OCI-LY7 (cell line): ENCODE measurements around the gene DNAI2. TPM values are rescaled to one million over a fixed set of nuclear protein-coding genes. Genes with fewer than 3 reads are reported as not detected.

Source experiments
- BruUV-seq: library from RNA; stranded (reverse); fragments of 400-500 nt; replicated peaks from 2 replicates; lab custom pipeline; 2021; lab: Mats Ljungman, UMichigan
- CTCF ChIA-PET: fragments of 300-600 bp; sonication (Branson Sonifier 250); formaldehyde crosslinking; loops from one replicate; lab custom pipeline; 2022; ENCODE audit warnings: antibody characterized with exemption; ENCODE audit not compliant: unreplicated experiment; lab: Charles Lee
- POLR2A ChIA-PET: fragments of 300-600 bp; sonication (Branson Sonifier 250); formaldehyde crosslinking; loops from one replicate; lab custom pipeline; 2022; ENCODE audit warnings: antibody characterized with exemption; lab: Charles Lee
- DNase-seq: peaks from one replicate; pipeline ENCODE4 v3.0.0-alpha.2; 2015; ENCODE audit warnings: low spot score
- H2AFZ ChIP-seq: fragments of 200-600 bp; sonication (generic), shearing (Covaris generic); 2 replicates; pipeline ENCODE4 v1.6.1; 2014; ENCODE audit warnings: mild to moderate bottlenecking, antibody characterized with exemption, low read length, moderate library complexity
- H3K27ac ChIP-seq: fragments of 200-600 bp; sonication (generic); 2 replicates; pipeline ENCODE4 v1.5.1; 2014; ENCODE audit warnings: mixed run types, low read depth, mild to moderate bottlenecking, moderate library complexity, low read length, inconsistent platforms; ENCODE audit not compliant: poor library complexity, severe bottlenecking
- H3K36me3 ChIP-seq: fragments of 200-600 bp; sonication (generic); 2 replicates; pipeline ENCODE4 v1.6.1; 2014; ENCODE audit warnings: mild to moderate bottlenecking, antibody characterized with exemption, low read length, moderate library complexity, mixed read lengths; ENCODE audit not compliant: insufficient read depth
- H3K4me1 ChIP-seq: fragments of 200-600 bp; sonication (generic); 2 replicates; pipeline ENCODE4 v1.5.1; 2014; ENCODE audit warnings: mild to moderate bottlenecking, low read length; ENCODE audit not compliant: insufficient read depth, poor library complexity, severe bottlenecking
- H3K4me2 ChIP-seq: fragments of 200-600 bp; sonication (generic); 2 replicates; pipeline ENCODE4 v1.6.1; 2014; ENCODE audit warnings: mild to moderate bottlenecking, low read length
- H3K4me3 ChIP-seq: fragments of 200-600 bp; sonication (generic); 2 replicates; pipeline ENCODE4 v1.5.1; 2014; ENCODE audit warnings: mild to moderate bottlenecking, low read depth, low read length; ENCODE audit not compliant: poor library complexity, severe bottlenecking
- H3K79me2 ChIP-seq: fragments of 200-600 bp; sonication (generic); 2 replicates; pipeline ENCODE4 v1.6.1; 2016; ENCODE audit warnings: low read depth, mild to moderate bottlenecking, low read length, moderate library complexity, mixed read lengths; ENCODE audit not compliant: insufficient read depth
- H3K9me2 ChIP-seq: fragments of 200-600 bp; sonication (generic); 2 replicates; pipeline ENCODE4 v1.6.1; 2016; ENCODE audit warnings: mild to moderate bottlenecking, low read length, mixed read lengths; ENCODE audit not compliant: insufficient read depth
- H3K9me3 ChIP-seq: fragments of 200-600 bp; sonication (generic); 2 replicates; pipeline ENCODE4 v1.6.1; 2014; ENCODE audit warnings: mild to moderate bottlenecking, mixed run types, low read length, mixed read lengths
- H4K20me1 ChIP-seq: fragments of 200-600 bp; sonication (generic); 2 replicates; pipeline ENCODE4 v1.6.1; 2014; ENCODE audit warnings: mild to moderate bottlenecking, antibody characterized with exemption, low read length, moderate library complexity, mixed read lengths; ENCODE audit not compliant: insufficient read depth
- CTCF ChIP-seq: fragments of 200-600 bp; sonication (generic); conservative IDR thresholded peaks from 2 replicates; pipeline ENCODE4 v1.5.1; 2014; ENCODE audit warnings: mild to moderate bottlenecking, antibody characterized with exemption, low read length, moderate library complexity, mixed read lengths
- EZH2phosphoT487 ChIP-seq: fragments of 200-600 bp; sonication (generic); IDR thresholded peaks from 2 replicates; pipeline ENCODE4 v1.6.1; 2018; ENCODE audit warnings: low read depth, borderline replicate concordance, mild to moderate bottlenecking, mixed run types, antibody characterized with exemption, low read length, moderate library complexity, mixed read lengths
- intact Hi-C: fragments of 100-400 bp; cut with micrococcal nuclease; formaldehyde crosslinking; loops from one replicate; pipeline ENCODE4 v1.10.0; 2022; ENCODE audit not compliant: unreplicated experiment
- total RNA-seq, 2 experiments: library from RNA; depleted of rRNA in 1 of 2; stranded (reverse); fragments of >200 nt in 1 of 2; shearing (Covaris generic) in 1 of 2; gene quantifications; 2 replicates each; pipeline ENCODE4 v1.2.3, GENCODE V29; 2014 to 2022

Gene DNAI2
- total RNA-seq, 2 experiments from 2014 or later = not detected

- H3K4me2 ChIP-seq = no peak overlapping the region
- H3K9me2 ChIP-seq = no peaks in the 10 kb centered on the region
- no peak overlapping the region for H3K27ac ChIP-seq
- TF ChIP-seq CTCF = no peak
- TF ChIP-seq EZH2phosphoT487 = no peak
- no peak overlapping the region for H2AFZ ChIP-seq
- CTCF ChIA-PET = no interaction called here
- no peak for DNase-seq
- H3K79me2 ChIP-seq = no peaks in the 10 kb centered on the region
- POLR2A ChIA-PET = interaction anchor here (0.7 kb wide), 1 partner anchor 1878 kb away, joined by 3 read pairs; no protein-coding TSS in a partner anchor
- intact Hi-C loops = no loop called here
- H3K36me3 ChIP-seq = no peaks in the 10 kb centered on the region
- BruUV-seq = no TSS peak
- H4K20me1 ChIP-seq = no peaks in the 10 kb centered on the region
- H3K4me3 ChIP-seq = no peak overlapping the region
- H3K9me3 ChIP-seq = no peaks in the 10 kb centered on the region
- no peaks in the 10 kb centered on the region for H3K4me1 ChIP-seq
Measured at GRCh38 chr17:74226252-74226651, 47.8 kb upstream of the DNAI2 start.

DNA sequence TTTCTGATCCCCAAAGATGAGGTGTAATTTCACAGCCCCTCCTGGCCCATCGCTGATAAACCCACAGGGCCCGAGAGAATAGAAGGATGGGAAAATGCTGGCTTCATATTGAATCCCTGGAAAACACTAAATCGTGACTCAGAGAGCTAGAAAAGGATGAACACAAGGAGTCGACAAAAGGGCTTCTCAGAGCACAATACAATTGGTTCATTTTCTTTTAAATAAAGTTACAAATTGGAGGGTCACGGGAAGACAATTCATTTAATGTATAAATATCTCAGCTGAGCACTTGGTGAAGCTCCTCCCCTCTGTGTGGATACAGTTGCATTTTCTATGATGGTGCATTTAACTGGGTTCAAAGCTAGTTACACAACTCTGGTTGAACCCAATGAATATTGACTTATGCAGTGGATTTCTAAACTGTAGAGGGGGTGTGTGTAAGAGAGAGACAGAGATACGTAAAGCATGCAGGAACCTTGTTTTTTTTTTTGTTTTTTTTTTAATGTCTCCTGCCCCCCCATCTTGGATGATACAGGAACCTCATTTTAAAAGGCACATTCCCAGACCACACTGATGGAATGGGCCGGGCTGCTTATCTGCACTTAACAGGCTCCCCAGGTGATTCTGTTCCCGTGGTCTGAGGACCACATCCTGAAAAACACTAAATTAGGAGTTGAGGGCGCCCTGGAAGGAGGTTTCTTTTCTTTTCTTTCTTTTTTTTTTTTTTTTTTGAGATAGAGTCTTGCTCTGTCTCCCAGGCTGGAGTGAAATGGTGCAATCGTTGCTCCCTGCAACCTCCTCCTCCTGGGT is 46.6 kb upstream of the DNAI2 start:
- TF ChIP-seq CTCF = no peak
- TF ChIP-seq EZH2phosphoT487 = no peak
- no peaks in the 10 kb centered on the region for H3K9me2 ChIP-seq
- CTCF ChIA-PET = no interaction called here
- no peaks in the 10 kb centered on the region for H4K20me1 ChIP-seq
- no TSS peak for BruUV-seq
- no peak for DNase-seq
- H3K27ac ChIP-seq = no peak overlapping the region
- no peaks in the 10 kb centered on the region for H3K4me1 ChIP-seq
- H3K4me3 ChIP-seq = no peak overlapping the region
- intact Hi-C loops = no loop called here
- H3K36me3 ChIP-seq = no peaks in the 10 kb centered on the region
- H2AFZ ChIP-seq = no peak overlapping the region
- H3K9me3 ChIP-seq = no peaks in the 10 kb centered on the region
- H3K79me2 ChIP-seq = no peaks in the 10 kb centered on the region
- POLR2A ChIA-PET = interaction anchor here (0.7 kb wide), 1 partner anchor 22 kb away, joined by 4 read pairs; no protein-coding TSS in a partner anchor
- H3K4me2 ChIP-seq = no peak overlapping the region
